Spinal cord (tissue), 10 donors: ENCODE results near the gene RRAD. TPM values are rescaled to one million over a fixed set of nuclear protein-coding genes. Genes with fewer than 3 reads are reported as not detected.
A peak's percentile ranks its signal among the peaks of the same experiment; 100 is the strongest.
"Not testable (repeated sequence)": the region's sequence is repeated elsewhere in the genome, so short reads cannot be mapped to it uniquely, and the experiment has no call there.

Experiments used
- DNase-seq, 6 donors: peaks; one replicate each; pipeline versions ENCODE4 v3.0.0 to v3.0.0-alpha.2; 2013 to 2015; ENCODE audit warnings: low spot score in 6 of 6, low read depth in 4 of 6
- H3K27ac ChIP-seq: one replicate; pipeline ENCODE4 v1.5.1; 2013; ENCODE audit warnings: low read depth, low read length, control low read depth
- H3K27me3 ChIP-seq: one replicate; pipeline ENCODE4 v1.6.1; 2013; ENCODE audit warnings: low read length; ENCODE audit not compliant: control insufficient read depth, insufficient read depth
- H3K36me3 ChIP-seq: one replicate; pipeline ENCODE4 v1.6.1; 2013; ENCODE audit warnings: low read length; ENCODE audit not compliant: control insufficient read depth, insufficient read depth
- H3K4me1 ChIP-seq: one replicate; pipeline ENCODE4 v1.6.1; 2013; ENCODE audit warnings: low read length; ENCODE audit not compliant: control insufficient read depth, insufficient read depth
- H3K4me3 ChIP-seq: one replicate; pipeline ENCODE4 v1.5.1; 2013; ENCODE audit warnings: low read depth, low read length, control low read depth
- H3K9me3 ChIP-seq: one replicate; pipeline ENCODE4 v1.6.1; 2013; ENCODE audit warnings: low read length; ENCODE audit not compliant: control insufficient read depth, insufficient read depth
- WGBS: methylation state at CpG from one replicate; pipeline ENCODE4 v1.1.5; 2013; ENCODE audit warnings: missing lambda C conversion rate; ENCODE audit not compliant: insufficient coverage; 5-methylcytosine and 5-hydroxymethylcytosine counted together
- polyA plus RNA-seq, 2 donors: library from polyadenylated mRNA; unstranded; fragments of 120-200 nt; gene quantifications; one replicate each; pipeline ENCODE4 v1.2.1, GENCODE V29; 2013; ENCODE audit not compliant: insufficient read length in 2 of 2
- total RNA-seq, 2 donors: library from RNA; depleted of rRNA in 1 of 2; stranded (reverse); fragments of 120-200 nt in 1 of 2; fragments of >200 nt in 1 of 2; gene quantifications; one replicate each; pipeline versions ENCODE4 v1.2.3 to v1.2.4, GENCODE V29; 2013 to 2014
- donor health status: healthy.

The RRAD gene
- total and polyA plus RNA-seq, 4 donors, result 1.3 to 6.0 (median 2.1) TPM

DNA sequence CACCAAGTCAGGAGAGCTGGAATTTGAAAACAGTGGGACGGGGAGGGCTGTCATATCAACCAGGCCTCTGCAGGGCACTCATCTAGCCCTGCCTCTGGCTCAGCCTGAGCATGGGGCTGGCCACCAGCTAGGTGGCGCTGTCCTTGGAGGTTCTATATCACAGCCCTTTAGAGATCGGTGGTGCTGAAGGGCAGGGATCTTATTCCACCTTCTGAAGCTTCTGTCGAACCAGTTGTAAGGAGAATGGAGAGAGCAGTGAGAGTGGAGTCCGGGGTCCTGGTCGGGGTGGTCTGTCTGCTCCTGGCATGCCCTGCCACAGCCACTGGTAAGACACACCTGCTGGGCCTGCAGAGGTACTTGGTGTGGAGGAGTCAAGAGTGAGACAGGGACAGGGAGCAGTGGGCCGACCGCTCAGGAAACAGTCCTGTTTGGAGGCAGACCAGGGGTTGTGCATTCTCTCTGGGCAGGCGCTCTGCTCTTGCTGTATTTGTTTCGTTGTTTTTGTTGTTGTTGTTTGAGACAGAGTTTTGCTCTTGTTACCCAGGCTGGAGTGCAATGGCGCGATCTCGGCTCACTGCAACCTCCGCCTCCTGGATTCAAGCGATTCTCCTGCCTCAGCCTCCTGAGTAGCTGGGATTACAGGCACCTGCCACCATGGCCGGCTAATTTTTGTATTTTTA is 35.9 kb upstream of the RRAD start, which contains the start of gene CES3:
CES3 (plus strand) TSS at position 202 of the 680 bp plus-strand sequence; CDS start at position 244, 42 bp downstream.
- Histone ChIP-seq H3K9me3 (no peaks in the 10 kb centered on the region), H3K4me1 (peaks cover 12% of the 10 kb centered on the region), H3K4me3 (no peak within 1 kb of the TSS), H3K27ac (no peak within 1 kb of the TSS), H3K27me3 (no peaks in the 10 kb centered on the region), H3K36me3 (no peaks in the 10 kb centered on the region)
- WGBS, result 31% methylated on average over 7 of the region's 16 CpGs
- peak in 2 of 6 donors; percentile 50 to 62 for DNase-seq

DNA sequence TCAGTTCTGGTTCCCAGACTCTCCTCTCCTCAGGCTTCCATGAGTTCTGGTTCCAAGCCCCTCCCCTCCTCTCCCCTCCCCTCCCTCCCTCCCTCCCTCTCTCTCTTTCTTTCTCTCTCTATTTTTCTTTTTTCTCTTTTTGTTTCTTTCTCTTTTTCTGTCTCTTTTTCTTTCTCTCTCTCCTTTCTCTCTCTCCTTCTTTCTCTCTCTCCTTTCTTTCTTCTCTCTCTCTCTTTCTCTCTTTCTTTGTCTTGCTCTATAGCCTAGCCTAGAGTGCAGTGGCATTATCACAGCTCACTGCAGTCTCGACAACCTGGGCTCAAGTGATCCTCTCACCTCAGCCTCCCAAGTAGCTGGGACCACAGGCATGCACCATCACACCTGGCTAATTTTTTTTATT is 34.9 kb upstream of the RRAD start:
- 81% methylated on average over 1 of the region's 1 CpG for WGBS

GRCh38 chr16:66959704-66960161 is 34.4 kb upstream of the RRAD start:
- Histone ChIP-seq H3K4me1 (peaks cover 12% of the 10 kb centered on the region), H3K27ac (no peak overlapping the region), H3K36me3 (no peaks in the 10 kb centered on the region), H3K4me3 (no peak overlapping the region), H3K9me3 (no peaks in the 10 kb centered on the region), H3K27me3 (no peaks in the 10 kb centered on the region)
- DNase-seq, result peak in 2 of 6 donors; percentile 73 to 96
- WGBS, result 65% methylated on average over 5 of the region's 5 CpGs

More for the DNA sequence above, 34.9 kb upstream of the RRAD start:
- no peak overlapping the region for H3K27ac ChIP-seq
- H3K4me1 ChIP-seq, result peaks cover 12% of the 10 kb centered on the region
- H3K4me3 ChIP-seq, result no peak overlapping the region
- no peaks in the 10 kb centered on the region for H3K36me3 ChIP-seq
- no peaks in the 10 kb centered on the region for H3K27me3 ChIP-seq
- no peaks in the 10 kb centered on the region for H3K9me3 ChIP-seq
- DNase-seq, result no peak

GRCh38 chr16:66958857-66959703 is 33.7 kb upstream of the RRAD start:
- DNase-seq, result no peak
- Histone ChIP-seq H3K4me1 (peaks cover 12% of the 10 kb centered on the region), H3K36me3 (no peaks in the 10 kb centered on the region), H3K27ac (no peak overlapping the region), H3K9me3 (no peaks in the 10 kb centered on the region), H3K4me3 (no peak overlapping the region), H3K27me3 (no peaks in the 10 kb centered on the region)
- 83% methylated on average over 7 of the region's 7 CpGs for WGBS

GRCh38 chr16:66956154-66956457 is 30.8 kb upstream of the RRAD start:
- not testable (repeated sequence) for H3K27ac ChIP-seq, H3K4me1 ChIP-seq, DNase-seq, H3K36me3 ChIP-seq, H3K4me3 ChIP-seq, H3K9me3 ChIP-seq
- peaks cover 11% of the 10 kb centered on the region for H3K27me3 ChIP-seq
- no CpG with 5 or more reads among the region's 1 CpG for WGBS

GRCh38 chr16:66955363-66956153 is 30.2 kb upstream of the RRAD start:
- not testable (repeated sequence) for H3K4me3 ChIP-seq, H3K4me1 ChIP-seq, H3K9me3 ChIP-seq, DNase-seq, H3K36me3 ChIP-seq, H3K27ac ChIP-seq
- H3K27me3 ChIP-seq, result peaks cover 15% of the 10 kb centered on the region
- 40% methylated on average over 4 of the region's 17 CpGs for WGBS

DNA sequence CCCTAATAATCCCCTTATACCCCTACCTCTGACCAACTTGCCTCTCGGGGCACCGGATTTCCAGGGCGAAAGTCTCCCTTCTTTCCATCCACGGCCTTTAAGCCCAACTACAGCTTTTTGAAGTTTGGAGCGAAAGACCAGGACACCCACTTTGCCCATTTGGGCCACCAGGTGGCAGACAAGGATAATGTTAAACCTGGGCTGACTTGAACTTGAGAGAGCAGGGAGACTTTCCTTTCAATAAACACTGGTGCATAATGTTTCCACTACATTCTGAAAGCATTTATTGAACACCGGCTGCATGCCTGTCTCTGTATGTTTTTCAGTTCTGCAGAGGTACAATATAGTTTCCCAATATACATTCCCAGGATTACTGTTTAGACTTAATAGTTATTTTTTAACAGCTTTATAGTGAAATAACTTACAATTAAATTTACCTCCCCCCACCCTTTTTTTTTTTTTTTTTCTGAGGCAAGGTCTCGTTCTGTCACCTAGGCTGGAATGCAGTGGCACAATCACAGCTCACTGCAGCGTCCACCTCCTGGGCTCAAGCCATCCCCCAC is 28.8 kb upstream of the RRAD start:
- 0% methylated on average over 1 of the region's 8 CpGs for WGBS
- peaks cover 2% of the 10 kb centered on the region for H3K4me1 ChIP-seq
- peak in 5 of 6 donors; percentile 62 to 95 (median 78) for DNase-seq
- H3K4me3 ChIP-seq, result no peak overlapping the region
- H3K36me3 ChIP-seq, result no peaks in the 10 kb centered on the region
- no peak overlapping the region for H3K27ac ChIP-seq
- peaks cover 29% of the 10 kb centered on the region for H3K27me3 ChIP-seq
- H3K9me3 ChIP-seq, result no peaks in the 10 kb centered on the region

GRCh38 chr16:66953462-66954096 is 28.2 kb upstream of the RRAD start:
- no peaks in the 10 kb centered on the region for H3K36me3 ChIP-seq
- H3K27ac ChIP-seq, result no peak overlapping the region
- peaks cover 8% of the 10 kb centered on the region for H3K4me1 ChIP-seq
- H3K27me3 ChIP-seq, result peaks cover 35% of the 10 kb centered on the region
- no peaks in the 10 kb centered on the region for H3K9me3 ChIP-seq
- no peak for DNase-seq
- WGBS, result 79% methylated on average over 10 of the region's 10 CpGs
- no peak overlapping the region for H3K4me3 ChIP-seq
